Activated T-cell treated with anti-CD3 and anti-CD28 coated beads for 48 hours (primary cell): ENCODE data around the gene CYP4F22.
"Not testable (repeated sequence)": the region's sequence is repeated elsewhere in the genome, so short reads cannot be mapped to it uniquely, and the experiment has no call there.

Experiments used
- DNase-seq: peaks from one replicate; pipeline ENCODE4 v3.0.0-alpha.2; 2020; ENCODE audit warnings: low read depth

The CYP4F22 gene

GRCh38 chr19:15508035-15508710 is at the start of gene CYP4F22:
Gene CYP4F22, plus strand, starts transcription at chr19:15508525. Its CDS starts 16,812 bp downstream, at chr19:15525337.
- DNase-seq, result peak; percentile 8

- no peak for DNase-seq
Measured at GRCh38 chr19:15461694-15462093, 46.6 kb upstream of the CYP4F22 start.

GRCh38 chr19:15463861-15464371 is 44.4 kb upstream of the CYP4F22 start:
- DNase-seq, result peak; percentile 69

GRCh38 chr19:15464394-15465385 is 43.6 kb upstream of the CYP4F22 start, which contains the start of gene RASAL3:
Gene RASAL3, minus strand, starts transcription at chr19:15464544. Its CDS starts 186 bp downstream, at chr19:15464358.
- DNase-seq, result peak; percentile 56

GRCh38 chr19:15466851-15467733 is 41.2 kb upstream of the CYP4F22 start:
- DNase-seq, result peak; percentile 44

- DNase-seq, result no peak
Measured at GRCh38 chr19:15467734-15468214, 40.6 kb upstream of the CYP4F22 start.

GRCh38 chr19:15468675-15469512 is 39.4 kb upstream of the CYP4F22 start:
- DNase-seq, result no peak

- no peak for DNase-seq
Measured at GRCh38 chr19:15469513-15470297, 38.6 kb upstream of the CYP4F22 start.

- no peak for DNase-seq
Measured at GRCh38 chr19:15471639-15472101, 36.7 kb upstream of the CYP4F22 start.

- DNase-seq, result not testable (repeated sequence)
Measured at GRCh38 chr19:15473821-15474220, 34.5 kb upstream of the CYP4F22 start.

GRCh38 chr19:15475169-15475568 is 33.2 kb upstream of the CYP4F22 start:
- DNase-seq, result no peak

- DNase-seq, result no peak
Measured at GRCh38 chr19:15475611-15476010, 32.7 kb upstream of the CYP4F22 start.

GRCh38 chr19:15476325-15476724 is 32.0 kb upstream of the CYP4F22 start:
- DNase-seq, result no peak

- DNase-seq, result no peak
Measured at GRCh38 chr19:15479391-15480345, 28.7 kb upstream of the CYP4F22 start, which contains the start of gene PGLYRP2. Gene PGLYRP2, minus strand, starts transcription at chr19:15479501. Its CDS starts 130 bp downstream, at chr19:15479371.

- not testable (repeated sequence) for DNase-seq
Measured at GRCh38 chr19:15480996-15481395, 27.3 kb upstream of the CYP4F22 start.

GRCh38 chr19:15485768-15486167 is 22.6 kb upstream of the CYP4F22 start:
- DNase-seq, result not testable (repeated sequence)

- DNase-seq, result no peak
Measured at GRCh38 chr19:15487038-15487437, 21.3 kb upstream of the CYP4F22 start.
